ENCODE measurements around the gene BICD1.
A peak's percentile ranks its signal among the peaks of the same experiment; 100 is the strongest.
"Not testable (repeated sequence)": the region's sequence is repeated elsewhere in the genome, so short reads cannot be mapped to it uniquely, and the experiment has no call there.

Gene BICD1

GRCh38 chr12:32275520-32275919, 168.9 kb downstream of the BICD1 start:
- DNase-seq = not testable (repeated sequence)

GRCh38 chr12:32277774-32278173, 171.1 kb downstream of the BICD1 start:
- DNase-seq = no peak

GRCh38 chr12:32281098-32281497, 174.5 kb downstream of the BICD1 start:
- DNase-seq = no peak

GRCh38 chr12:32284561-32284960, 177.9 kb downstream of the BICD1 start:
- DNase-seq = no peak

- no peak for DNase-seq
Observed at GRCh38 chr12:32285021-32285420, 178.4 kb downstream of the BICD1 start.

- DNase-seq = no peak
Observed at GRCh38 chr12:32285489-32285888, 178.8 kb downstream of the BICD1 start.

- no peak for DNase-seq
Observed at GRCh38 chr12:32290411-32290810, 183.8 kb downstream of the BICD1 start.

GRCh38 chr12:32292151-32292550, 185.5 kb downstream of the BICD1 start:
- DNase-seq = no peak

- no peak for DNase-seq
Observed at GRCh38 chr12:32293808-32294419, 187.3 kb downstream of the BICD1 start.

- DNase-seq = no peak
Observed at GRCh38 chr12:32296567-32296966, 189.9 kb downstream of the BICD1 start.

- no peak for DNase-seq
Observed at GRCh38 chr12:32298917-32299316, 192.3 kb downstream of the BICD1 start.

- no peak for DNase-seq
Observed at GRCh38 chr12:32301216-32301615, 194.6 kb downstream of the BICD1 start.

- peak in 1 of 56 donors; percentile 7 for DNase-seq
Observed at GRCh38 chr12:32302218-32303173, 195.8 kb downstream of the BICD1 start.

- no peak for DNase-seq
Observed at GRCh38 chr12:32303174-32303549, 196.5 kb downstream of the BICD1 start.

- no peak for DNase-seq
Observed at GRCh38 chr12:32305163-32305562, 198.5 kb downstream of the BICD1 start.

- DNase-seq = no peak
Observed at GRCh38 chr12:32307326-32307725, 200.7 kb downstream of the BICD1 start.

- DNase-seq = no peak
Observed at GRCh38 chr12:32309811-32310736, 203.4 kb downstream of the BICD1 start.

GRCh38 chr12:32312049-32312670, 205.5 kb downstream of the BICD1 start:
- DNase-seq = no peak

- no peak for DNase-seq
Observed at GRCh38 chr12:32322354-32322753, 215.7 kb downstream of the BICD1 start.

GRCh38 chr12:32331133-32331532, 224.5 kb downstream of the BICD1 start:
- DNase-seq = no peak

- no peak for DNase-seq
Observed at GRCh38 chr12:32332446-32332845, 225.8 kb downstream of the BICD1 start.

Measured in nucleus accumbens (tissue), 56 donors.